Mucosa of gallbladder (tissue), 1 donor: ENCODE measurements around the gene C3AR1. TPM values are rescaled to one million over a fixed set of nuclear protein-coding genes. Genes with fewer than 3 reads are reported as not detected.
"Not testable (repeated sequence)": the region's sequence is repeated elsewhere in the genome, so short reads cannot be mapped to it uniquely, and the experiment has no call there.

Experiments used
- DNase-seq: peaks from one replicate; pipeline ENCODE4 v3.0.0-alpha.2; 2020; ENCODE audit warnings: low spot score
- total RNA-seq: library from RNA; stranded (reverse); gene quantifications from one replicate; pipeline ENCODE4 v1.2.1, GENCODE V29; 2021
- donor health status: DM: no; HTN: no; CAD: no.

Gene C3AR1
- 20.5 TPM for total RNA-seq

GRCh38 chr12:8065991-8066594 lies at the start of gene C3AR1:
Gene C3AR1, minus strand, starts transcription at chr12:8066359. Its CDS starts 6,174 bp downstream, at chr12:8060185.
- no peak for DNase-seq

GRCh38 chr12:8113117-8113516 lies 47.0 kb upstream of the C3AR1 start:
- DNase-seq = not testable (repeated sequence)

GRCh38 chr12:8108808-8109398 lies 42.7 kb upstream of the C3AR1 start:
- peak; percentile 82 for DNase-seq

- no peak for DNase-seq
These were observed 33.1 kb upstream of the C3AR1 start for GRCh38 chr12:8099235-8099634.

- no peak for DNase-seq
These were observed 30.2 kb upstream of the C3AR1 start for GRCh38 chr12:8096281-8096915.

GRCh38 chr12:8093291-8093690 lies 27.1 kb upstream of the C3AR1 start:
- no peak for DNase-seq

GRCh38 chr12:8089716-8090115 lies 23.6 kb upstream of the C3AR1 start:
- DNase-seq = no peak

- not testable (repeated sequence) for DNase-seq
These were observed 23.1 kb upstream of the C3AR1 start for GRCh38 chr12:8089277-8089676.

- DNase-seq = no peak
These were observed 22.4 kb upstream of the C3AR1 start for GRCh38 chr12:8088574-8088973.

- no peak for DNase-seq
These were observed 21.5 kb upstream of the C3AR1 start for GRCh38 chr12:8087666-8088065.

- DNase-seq = not testable (repeated sequence)
These were observed 18.2 kb upstream of the C3AR1 start for GRCh38 chr12:8084351-8084750.

GRCh38 chr12:8082808-8083100 lies 16.6 kb upstream of the C3AR1 start:
- no peak for DNase-seq

- DNase-seq = no peak
These were observed 15.2 kb upstream of the C3AR1 start for GRCh38 chr12:8081251-8081920.

- DNase-seq = no peak
These were observed 14.0 kb upstream of the C3AR1 start for GRCh38 chr12:8080120-8080519.

GRCh38 chr12:8078916-8079315 lies 12.8 kb upstream of the C3AR1 start:
- DNase-seq = no peak

GRCh38 chr12:8078398-8078797 lies 12.2 kb upstream of the C3AR1 start:
- DNase-seq = peak; percentile 21

GRCh38 chr12:8077207-8077606 lies 11.0 kb upstream of the C3AR1 start:
- DNase-seq = no peak

- DNase-seq = no peak
These were observed 10.2 kb upstream of the C3AR1 start for GRCh38 chr12:8076366-8076765.

- no peak for DNase-seq
These were observed 9.8 kb upstream of the C3AR1 start for GRCh38 chr12:8075935-8076334.

- not testable (repeated sequence) for DNase-seq
These were observed 5.7 kb upstream of the C3AR1 start for GRCh38 chr12:8071820-8072219.

GRCh38 chr12:8069582-8069981 lies 3.4 kb upstream of the C3AR1 start:
- no peak for DNase-seq

GRCh38 chr12:8064131-8064530 lies 2.0 kb downstream of the C3AR1 start:
- no peak for DNase-seq

GRCh38 chr12:8058506-8058905 lies 7.7 kb downstream of the C3AR1 start:
- no peak for DNase-seq
